Measurements from ENCODE around the gene DCXR. TPM values are rescaled to one million over a fixed set of nuclear protein-coding genes. Genes with fewer than 3 reads are reported as not detected.

DCXR gene
- total and polyA plus RNA-seq, 2 donors (not counting 3 experiments of a cell fraction or from before 2014, with no cell fraction given), result 93.0 to 178 TPM

- no peak overlapping the region for H3K27ac ChIP-seq (ENCODE audit: insufficient read depth, low read depth, low read length)
- peaks cover 1% of the 10 kb centered on the region for H3K4me1 ChIP-seq (ENCODE audit: control insufficient read depth, extremely low read depth, insufficient read depth, low read length)
- ChIA-PET CTCF (interaction anchor here (0.7 to 1.8 kb wide), 2 partner anchors 33 to 43 kb away, joined by 3 to 4 read pairs; no protein-coding TSS in a partner anchor), POLR2A (interaction anchor here (0.9 kb wide), 1 partner anchor 17 kb away, joined by 3 read pairs; no protein-coding TSS in a partner anchor)
- FAIRE-seq, result no peak
- H3K4me3 ChIP-seq (replicated peaks in 1 of 3; ENCODE audit: insufficient read depth in 1 of 3, low read depth in 1 of 3, low read length in 3 of 3), result no peak overlapping the region
- H3K79me2 ChIP-seq (ENCODE audit: control insufficient read depth, insufficient read depth, low read length), result no peaks in the 10 kb centered on the region
- no peaks in the 10 kb centered on the region for H3K9me3 ChIP-seq (replicated peaks; ENCODE audit: control insufficient read depth, insufficient read depth, low read length)
- peaks cover 0 to 20% of the 10 kb centered on the region in 2 experiments for H3K36me3 ChIP-seq (ENCODE audit: control insufficient read depth in 2 of 2, extremely low read depth in 1 of 2, insufficient read depth in 2 of 2, low read length in 2 of 2)
- no peak for DNase-seq (ENCODE audit: low read depth, low spot score)
- no peak for TF ChIP-seq EZH2 (IDR thresholded peaks at IDR 0.05; ENCODE audit: borderline replicate concordance, low read depth, low read length, severe bottlenecking)
- no peak for TF ChIP-seq POLR2AphosphoS5 (IDR thresholded peaks at IDR 0.05; ENCODE audit: insufficient read depth, low read depth, low read length)
- TF ChIP-seq MAX (IDR thresholded peaks at IDR 0.05; ENCODE audit: insufficient read depth, insufficient read length), result no peak
- no peak for TF ChIP-seq POLR2A (IDR thresholded peaks at IDR 0.05; ENCODE audit: low read depth, low read length)
- TF ChIP-seq CTCF (IDR thresholded peaks at IDR 0.05; ENCODE audit: extremely low read depth in 1 of 2, insufficient read depth in 1 of 2, low read depth in 1 of 2, low read length in 2 of 2), result no peak
- no peak for TF ChIP-seq FOS (IDR thresholded peaks at IDR 0.05; ENCODE audit: borderline replicate concordance, insufficient read depth, low read length)
- TF ChIP-seq MYC (IDR thresholded peaks at IDR 0.05; ENCODE audit: low read depth, low read length), result no peak
- no peak overlapping the region for H2AFZ ChIP-seq (ENCODE audit: low read depth, low read length)
- intact Hi-C loops (cut with micrococcal nuclease) (no loop called here), dilution Hi-C loops (cut with MboI; ENCODE audit: extremely low pct_ligation_motif_present, low sequenced_read_pairs) (no loop called here)
- H4K20me1 ChIP-seq (replicated peaks; ENCODE audit: control insufficient read depth, extremely low read depth, insufficient read depth, low read length), result no peaks in the 10 kb centered on the region
- BruUV-seq (replicated peaks), result no TSS peak
- no peaks in the 10 kb centered on the region for H3K27me3 ChIP-seq (ENCODE audit: control insufficient read depth in 2 of 2, insufficient read depth in 2 of 2, low read length in 2 of 2)
- H3K4me2 ChIP-seq (ENCODE audit: insufficient read depth, low read length), result no peak overlapping the region
- H3K9me1 ChIP-seq (replicated peaks; ENCODE audit: control insufficient read depth, extremely low read depth, insufficient read depth, low read length), result no peaks in the 10 kb centered on the region
- no peak overlapping the region for H3K9ac ChIP-seq (replicated peaks; ENCODE audit: extremely low read depth, insufficient read depth, low read length)
Measured at GRCh38 chr17:81987161-81987770, 50.2 kb downstream of the DCXR start.

Measured in endothelial cell of umbilical vein (primary cell).